HepG2 (cell line): ENCODE results near the gene ZSCAN5C. TPM values are rescaled to one million over a fixed set of nuclear protein-coding genes. Genes with fewer than 3 reads are reported as not detected.
"Not testable (repeated sequence)": the region's sequence is repeated elsewhere in the genome, so short reads cannot be mapped to it uniquely, and the experiment has no call there.

Experiments used
- ATAC-seq: fragments of 200-7000 bp; cut with Tn5 transposase; 3 replicates; pipeline ENCODE4 v1.9.1; 2020; ENCODE audit warnings: mild to moderate bottlenecking, moderate library complexity
- BruUV-seq: library from RNA; stranded (reverse); fragments of 400-500 nt; replicated peaks from 2 replicates; lab custom pipeline; 2021; lab: Mats Ljungman, UMichigan
- CTCF ChIA-PET: fragments of 300-600 bp; formaldehyde crosslinking; extraction: SDS; loops from one replicate; lab custom pipeline; 2021; ENCODE audit warnings: low total read pairs, inconsistent platforms, low intra/inter-chr PET ratio; lab: Yijun Ruan, JAX
- POLR2A ChIA-PET: fragments of 350-600 bp; sonication (Branson Sonifier 250); formaldehyde crosslinking; loops from one replicate; lab custom pipeline; 2020; ENCODE audit warnings: antibody characterized with exemption, inconsistent platforms; lab: Yijun Ruan, JAX
- DNase-seq: peaks from one replicate; pipeline ENCODE4 v3.0.0-alpha.2; 2015; ENCODE audit warnings: low spot score
- FAIRE-seq: peaks from 3 replicates; lab custom pipeline; 2011; peaks lifted over from hg19 to GRCh38; lab: Jason Lieb, UNC
- H2AFZ ChIP-seq: one replicate; pipeline ENCODE4 v1.6.1; 2011; ENCODE audit warnings: low read length, inconsistent platforms
- H3K27ac ChIP-seq: fragments of 300-600 bp; 3 replicates; pipeline ENCODE4 v1.8.0; 2011; ENCODE audit warnings: mixed run types, mild to moderate bottlenecking, mixed read lengths, low read length, inconsistent platforms; ENCODE audit not compliant: insufficient read depth; ENCODE audit errors: extremely low read length
- H3K27me3 ChIP-seq, 2 experiments: fragments of 200-600 bp in 1 of 2; 2 replicates in 1 of 2; 3 replicates in 1 of 2; pipeline versions ENCODE4 v1.6.0 to v1.8.0; 2011; ENCODE audit warnings: low read length in 2 of 2, mild to moderate bottlenecking in 2 of 2, moderate library complexity in 2 of 2, inconsistent platforms in 1 of 2; ENCODE audit not compliant: insufficient read depth in 2 of 2, control insufficient read depth in 1 of 2
- H3K36me3 ChIP-seq, 2 experiments: fragments of 200-600 bp in 1 of 2; replicated peaks in 1 of 2; 2 replicates in 1 of 2; 3 replicates in 1 of 2; pipeline versions ENCODE4 v1.5.1 to v1.8.0; 2011; ENCODE audit warnings: low read length in 2 of 2, inconsistent platforms in 1 of 2; ENCODE audit not compliant: insufficient read depth in 2 of 2, control insufficient read depth in 1 of 2
- H3K4me1 ChIP-seq: 2 replicates; pipeline ENCODE4 v1.5.1; 2012; ENCODE audit warnings: low read length, inconsistent platforms; ENCODE audit not compliant: insufficient read depth
- H3K4me2 ChIP-seq: 2 replicates; pipeline ENCODE4 v1.6.0; 2011; ENCODE audit warnings: low read depth, low read length, inconsistent platforms
- H3K4me3 ChIP-seq, 3 experiments: fragments of 200-600 bp in 1 of 3; sonication (generic), shearing (Covaris generic) in 1 of 3; replicated peaks in 1 of 3; 2 replicates each; pipeline ENCODE4 v1.5.1; 2011 to 2016; ENCODE audit warnings: low read length in 3 of 3, inconsistent platforms in 2 of 3, low read depth in 2 of 3, mild to moderate bottlenecking in 2 of 3, control low read depth in 1 of 3, mixed read lengths in 1 of 3; ENCODE audit not compliant: insufficient read depth in 1 of 3
- H3K79me2 ChIP-seq: one replicate; pipeline ENCODE4 v1.6.1; 2011; ENCODE audit warnings: low read length, inconsistent platforms; ENCODE audit not compliant: insufficient read depth
- H3K9ac ChIP-seq: 2 replicates; pipeline ENCODE4 v1.6.0; 2011; ENCODE audit warnings: mild to moderate bottlenecking, low read depth, low read length, inconsistent platforms; ENCODE audit not compliant: insufficient read depth
- H3K9me3 ChIP-seq: 2 replicates; pipeline ENCODE4 v1.5.1; 2012; ENCODE audit warnings: mild to moderate bottlenecking, low read length
- H4K20me1 ChIP-seq: 2 replicates; pipeline ENCODE4 v1.6.0; 2011; ENCODE audit warnings: inconsistent platforms, mild to moderate bottlenecking, low read length, moderate library complexity; ENCODE audit not compliant: insufficient read depth
- CREBL2 ChIP-seq: sonication (generic); formaldehyde crosslinking; IDR thresholded peaks from 2 replicates; pipeline ENCODE4 v1.8.1; 2023; ENCODE audit warnings: missing genetic modification reagents, mild to moderate bottlenecking, borderline replicate concordance
- ETS1 ChIP-seq: sonication (generic); formaldehyde crosslinking; IDR thresholded peaks from 2 replicates; pipeline ENCODE4 v1.4.0; 2020; ENCODE audit warnings: missing genetic modification reagents
- GATA4 ChIP-seq: sonication (generic); IDR thresholded peaks from 2 replicates; pipeline ENCODE4 v1.6.1; 2016; ENCODE audit warnings: antibody characterized with exemption, low read depth, borderline replicate concordance
- LCORL ChIP-seq, 2 experiments: fragments of 450-650 bp in 1 of 2; sonication (generic) in 1 of 2; formaldehyde crosslinking in 1 of 2; IDR thresholded peaks; 2 replicates each; pipeline versions ENCODE4 v1.5.0 to v1.6.1; 2017 to 2020; ENCODE audit warnings: antibody characterized with exemption in 1 of 2, missing genetic modification reagents in 1 of 2
- MTA3 ChIP-seq: sonication (generic); formaldehyde crosslinking; IDR thresholded peaks from 2 replicates; pipeline ENCODE4 v1.4.0; 2020; ENCODE audit warnings: missing genetic modification reagents
- NFIB ChIP-seq: sonication (generic); formaldehyde crosslinking; IDR thresholded peaks from 2 replicates; pipeline ENCODE4 v1.9.0; 2021; ENCODE audit warnings: missing genetic modification reagents, mild to moderate bottlenecking, borderline replicate concordance
- NFIC ChIP-seq: IDR thresholded peaks from 2 replicates; pipeline ENCODE4 v1.6.1; 2012; ENCODE audit warnings: mild to moderate bottlenecking, low read length, inconsistent platforms
- ONECUT2 ChIP-seq: sonication (generic); formaldehyde crosslinking; IDR thresholded peaks from 2 replicates; pipeline ENCODE4 v1.4.0; 2020; ENCODE audit warnings: missing genetic modification reagents
- PHF21A ChIP-seq: sonication (generic); formaldehyde crosslinking; IDR thresholded peaks from 2 replicates; pipeline ENCODE4 v1.5.0; 2020; ENCODE audit warnings: mild to moderate bottlenecking, missing genetic modification reagents
- PHF8 ChIP-seq: sonication (generic); formaldehyde crosslinking; IDR thresholded peaks from 2 replicates; pipeline ENCODE4 v1.5.0; 2020; ENCODE audit warnings: missing genetic modification reagents
- PLRG1 ChIP-seq: fragments of 450-650 bp; conservative IDR thresholded peaks from 2 replicates; pipeline ENCODE4 v1.6.1; 2016
- RFX3 ChIP-seq: IDR thresholded peaks from 2 replicates; pipeline ENCODE4 v1.6.1; 2016; ENCODE audit warnings: missing biosample characterization, missing genetic modification reagents
- SNRNP70 ChIP-seq: fragments of 200-400 bp; formaldehyde crosslinking; IDR thresholded peaks from 2 replicates; pipeline ENCODE4 v1.6.1; 2017; ENCODE audit warnings: mild to moderate bottlenecking, low read depth, low read length, moderate library complexity
- SRF ChIP-seq: IDR thresholded peaks from 2 replicates; pipeline ENCODE4 v1.6.1; 2011; ENCODE audit warnings: mild to moderate bottlenecking, low read depth, low read length, moderate library complexity
- SYNCRIP ChIP-seq: fragments of 200-400 bp; formaldehyde crosslinking; IDR thresholded peaks from 2 replicates; pipeline ENCODE4 v1.6.1; 2018; ENCODE audit warnings: mild to moderate bottlenecking, low read depth, low read length; ENCODE audit not compliant: insufficient read depth
- TMF1 ChIP-seq: sonication (generic); formaldehyde crosslinking; IDR thresholded peaks from 2 replicates; pipeline ENCODE4 v1.8.1; 2022; ENCODE audit warnings: low read depth, missing genetic modification reagents
- ZBTB3 ChIP-seq: sonication (generic); formaldehyde crosslinking; IDR thresholded peaks from 2 replicates; pipeline ENCODE4 v1.4.0; 2020; ENCODE audit warnings: low read depth, mild to moderate bottlenecking, moderate library complexity, missing genetic modification reagents, borderline replicate concordance
- ZNF572 ChIP-seq: sonication (generic); formaldehyde crosslinking; IDR thresholded peaks from 2 replicates; pipeline ENCODE4 v1.5.1; 2020; ENCODE audit warnings: mild to moderate bottlenecking, missing genetic modification reagents
- ZNF746 ChIP-seq: sonication (generic); formaldehyde crosslinking; IDR thresholded peaks from 2 replicates; pipeline ENCODE4 v1.8.0; 2022; ENCODE audit warnings: mild to moderate bottlenecking, missing genetic modification reagents
- WGBS: methylation state at CpG from one replicate; pipeline ENCODE4 v1.1.6; 2017; ENCODE audit warnings: low lambda C conversion rate; 5-methylcytosine and 5-hydroxymethylcytosine counted together
- in situ Hi-C: cut with HindIII; loops from 2 replicates; pipeline ENCODE4 v1.10.0; 2017; ENCODE audit warnings: low pct_unique_long_range_greater_than_20kb; ENCODE audit not compliant: extremely low pct_ligation_motif_present
- intact Hi-C: fragments of 100-400 bp; cut with micrococcal nuclease; formaldehyde crosslinking; loops from one replicate; pipeline ENCODE4 v1.10.0; 2022; ENCODE audit not compliant: unreplicated experiment
- polyA plus RNA-seq, 8 experiments: library from polyadenylated mRNA; depleted of rRNA in 3 of 8; stranded (reverse) in 7 of 8; unstranded in 1 of 8; fragments of >200 nt; fragmentation: Illumina TruSeq in 4 of 8; extraction: Trizol in 4 of 8; gene quantifications; 2 replicates each; pipeline versions ENCODE4 v1.2.1 to v1.2.3, GENCODE V29; 2011 to 2016; ENCODE audit warnings: low read depth in 4 of 8, missing spikeins in 1 of 8, mixed read lengths in 1 of 8; ENCODE audit not compliant: insufficient read depth in 1 of 8
- total RNA-seq, 5 experiments: library from RNA; depleted of rRNA; stranded (reverse); fragments of >200 nt; fragmentation: Illumina TruSeq; extraction: Trizol; gene quantifications; 2 replicates each; pipeline ENCODE4 v1.2.3, GENCODE V29; 2016; ENCODE audit warnings: low read depth in 1 of 5

Gene ZSCAN5C
- total and polyA plus RNA-seq, 2 of the 13 experiments (the other 11 are each of a cell fraction or from before 2014, with no cell fraction given) = not detected

- TF ChIP-seq ETS1 (CRISPR knock-in tag) (no peak), ZNF746 (no peak), RFX3 (no peak), CREBL2 (no peak), MTA3 (CRISPR knock-in tag) (no peak), NFIC (no peak), SYNCRIP (no peak), SRF (no peak), PHF21A (CRISPR knock-in tag) (no peak), ZNF572 (CRISPR knock-in tag) (no peak)
Measured at GRCh38 chr19:56191711-56192110, 10.4 kb upstream of the ZSCAN5C start (continued).

- Histone ChIP-seq H4K20me1 (no peaks in the 10 kb centered on the region), H3K79me2 (no peaks in the 10 kb centered on the region), H3K9me3 (no peaks in the 10 kb centered on the region), H3K9ac (no peak overlapping the region), H3K4me2 (no peak overlapping the region), H3K27me3 (peaks cover 0 to 2% of the 10 kb centered on the region in 2 experiments; a peak in 2 of 5 replicates), H3K36me3 (no peaks in the 10 kb centered on the region), H3K4me1 (no peaks in the 10 kb centered on the region), H2AFZ (no peak overlapping the region), H3K27ac (no peak overlapping the region), H3K4me3 (no peak overlapping the region)
- intact Hi-C loops = no loop called here
- DNase-seq (no peak), ATAC-seq (no peak), FAIRE-seq (no peak)
- TF ChIP-seq PLRG1 (no peak), SNRNP70 (no peak), PHF8 (no peak), ONECUT2 (CRISPR knock-in tag) (no peak), NFIB (CRISPR knock-in tag) (no peak), LCORL (IDR thresholded peaks at IDR 0.05) (no peak), LCORL (CRISPR knock-in tag; IDR thresholded peaks at IDR 0.05) (no peak), ZBTB3 (CRISPR knock-in tag) (no peak), GATA4 (no peak), SRF (no peak), TMF1 (no peak)
- ChIA-PET POLR2A (interaction anchor here (0.6 kb wide), 1 partner anchor 881 kb away, joined by 4 read pairs; no protein-coding TSS in a partner anchor), CTCF (no interaction called here)
- BruUV-seq = no TSS peak
- 44% methylated on average over 12 of the region's 12 CpGs for WGBS
- in situ Hi-C loops = no loop called here
Measured at GRCh38 chr19:56193981-56194640, 8.0 kb upstream of the ZSCAN5C start.

- H3K36me3 ChIP-seq, BruUV-seq, H3K27me3 ChIP-seq, in situ Hi-C loops, FAIRE-seq, H3K4me1 ChIP-seq, H3K79me2 ChIP-seq, H3K9me3 ChIP-seq, H3K9ac ChIP-seq, ATAC-seq, H3K27ac ChIP-seq, POLR2A ChIA-PET, intact Hi-C loops, H2AFZ ChIP-seq, CTCF ChIA-PET, DNase-seq, H4K20me1 ChIP-seq, H3K4me3 ChIP-seq, H3K4me2 ChIP-seq: not testable (repeated sequence)
- WGBS = 81% methylated on average over 23 of the region's 23 CpGs
Measured at GRCh38 chr19:56197646-56198045, 4.4 kb upstream of the ZSCAN5C start, which contains the start of gene ZSCAN5B. ZSCAN5B (minus strand) TSS chr19:56197783; CDS start chr19:56193052, 4,731 bp downstream.
